SK-N-SH (cell line): ENCODE measurements around the gene SLC22A14. TPM values are rescaled to one million over a fixed set of nuclear protein-coding genes. Genes with fewer than 3 reads are reported as not detected.

Experiments used
- CTCF ChIA-PET: fragments of 300-600, 350-600 bp; formaldehyde crosslinking; extraction: SDS; loops from one replicate; lab custom pipeline; 2021; lab: Yijun Ruan, JAX
- POLR2A ChIA-PET: fragments of 350-600 bp; sonication (Branson Sonifier 250); formaldehyde crosslinking; extraction: SDS; loops from one replicate; lab custom pipeline; 2020; ENCODE audit warnings: antibody characterized with exemption, inconsistent platforms; lab: Yijun Ruan, JAX
- DNase-seq: peaks from one replicate; pipeline ENCODE4 v3.0.0; 2012
- H2AFZ ChIP-seq: fragments of 200-600 bp; sonication (generic); 2 replicates; pipeline ENCODE4 v1.8.1; 2016; ENCODE audit warnings: antibody characterized with exemption, mild to moderate bottlenecking, low read depth
- H3F3A ChIP-seq: fragments of 200-600 bp; sonication (generic); replicated peaks from 2 replicates; pipeline ENCODE3; 2016; ENCODE audit warnings: antibody characterized with exemption, mild to moderate bottlenecking; ENCODE audit not compliant: insufficient read depth
- H3K27ac ChIP-seq, 2 experiments: fragments of 200-500 bp in 1 of 2; fragments of 200-600 bp in 1 of 2; sonication (Bioruptor generic) in 1 of 2; sonication (generic), shearing (Covaris generic) in 1 of 2; 2 replicates each; pipeline versions ENCODE4 v1.5.1 to v1.6.1; 2014 to 2016; ENCODE audit warnings: low read depth in 2 of 2, inconsistent platforms in 1 of 2, low read length in 1 of 2, mild to moderate bottlenecking in 1 of 2, mixed read lengths in 1 of 2
- H3K27me3 ChIP-seq: fragments of 200-600 bp; sonication (generic), shearing (Covaris generic); 2 replicates; pipeline ENCODE4 v1.6.1; 2016; ENCODE audit warnings: mixed run types; ENCODE audit not compliant: insufficient read depth
- H3K36me3 ChIP-seq, 2 experiments: fragments of 200-500 bp in 1 of 2; fragments of 200-600 bp in 1 of 2; sonication (Bioruptor generic) in 1 of 2; sonication (generic) in 1 of 2; replicated peaks in 1 of 2; 2 replicates each; pipeline versions ENCODE3 to v1.5.1; 2014 to 2016; ENCODE audit warnings: low read length in 1 of 2, mild to moderate bottlenecking in 1 of 2; ENCODE audit not compliant: insufficient read depth in 2 of 2, control insufficient read depth in 1 of 2
- H3K4me1 ChIP-seq, 2 experiments: fragments of 200-500 bp in 1 of 2; fragments of 200-600 bp in 1 of 2; sonication (Bioruptor generic) in 1 of 2; sonication (generic), shearing (Covaris generic) in 1 of 2; 2 replicates each; pipeline versions ENCODE4 v1.5.1 to v1.6.1; 2014 to 2016; ENCODE audit warnings: low read depth in 1 of 2, low read length in 1 of 2, mixed run types in 1 of 2; ENCODE audit not compliant: insufficient read depth in 2 of 2, control insufficient read depth in 1 of 2
- H3K4me2 ChIP-seq: fragments of 200-600 bp; sonication (generic), shearing (Covaris generic); 2 replicates; pipeline ENCODE4 v1.6.1; 2017; ENCODE audit warnings: mixed run types
- H3K4me3 ChIP-seq, 2 experiments: fragments of 200-500 bp in 1 of 2; fragments of 200-600 bp in 1 of 2; sonication (Bioruptor generic) in 1 of 2; sonication (generic), shearing (Covaris generic) in 1 of 2; 2 replicates each; pipeline versions ENCODE4 v1.5.1 to v1.8.1; 2014 to 2016; ENCODE audit warnings: low read depth in 2 of 2, inconsistent platforms in 1 of 2, low read length in 1 of 2, mild to moderate bottlenecking in 1 of 2, mixed read lengths in 1 of 2, moderate library complexity in 1 of 2
- H3K79me2 ChIP-seq: fragments of 200-600 bp; sonication (generic); 2 replicates; pipeline ENCODE4 v1.8.1; 2017; ENCODE audit warnings: mild to moderate bottlenecking; ENCODE audit not compliant: insufficient read depth
- H3K9ac ChIP-seq: fragments of 200-600 bp; sonication (generic); 2 replicates; pipeline ENCODE4 v1.6.1; 2017; ENCODE audit warnings: mixed run types
- H3K9me2 ChIP-seq: fragments of 200-600 bp; sonication (generic); 2 replicates; pipeline ENCODE4 v1.6.1; 2017; ENCODE audit warnings: mixed run types
- H3K9me3 ChIP-seq: fragments of 200-600 bp; sonication (generic); 2 replicates; pipeline ENCODE4 v1.6.1; 2017; ENCODE audit warnings: mixed run types, mild to moderate bottlenecking, moderate library complexity
- H4K20me1 ChIP-seq: fragments of 200-600 bp; sonication (generic); 2 replicates; pipeline ENCODE4 v1.6.1; 2017; ENCODE audit warnings: mild to moderate bottlenecking, mixed run types; ENCODE audit not compliant: insufficient read depth
- GABPA ChIP-seq: IDR thresholded peaks from 2 replicates; pipeline ENCODE4 v1.4.0; 2012; ENCODE audit warnings: low read depth, mild to moderate bottlenecking
- IRF3 ChIP-seq: fragments of 150-350 bp; IDR thresholded peaks from 2 replicates; pipeline ENCODE4 v1.6.1; 2016; ENCODE audit warnings: mild to moderate bottlenecking, low read depth, low read length
- NFIC ChIP-seq: IDR thresholded peaks from 2 replicates; pipeline ENCODE4 v1.4.0; 2012; ENCODE audit warnings: borderline replicate concordance
- POLR2AphosphoS5 ChIP-seq: IDR thresholded peaks from 2 replicates; pipeline ENCODE4 v1.6.1; 2012; ENCODE audit warnings: low read depth, low read length
- SIN3A ChIP-seq: IDR thresholded peaks from 2 replicates; pipeline ENCODE4 v1.6.1; 2012; ENCODE audit warnings: low read depth, mild to moderate bottlenecking, low read length, moderate library complexity, borderline replicate concordance
- TEAD4 ChIP-seq: IDR thresholded peaks from 2 replicates; pipeline ENCODE4 v1.4.0; 2012; ENCODE audit warnings: mild to moderate bottlenecking, borderline replicate concordance; ENCODE audit not compliant: insufficient read depth
- ZBTB33 ChIP-seq: IDR thresholded peaks from 2 replicates; pipeline ENCODE4 v1.4.0; 2012; ENCODE audit warnings: low read depth, borderline replicate concordance
- WGBS: methylation state at CpG from one replicate; pipeline ENCODE4 v1.1.6; 2017; ENCODE audit warnings: low lambda C conversion rate; 5-methylcytosine and 5-hydroxymethylcytosine counted together
- polyA plus RNA-seq, 3 experiments: library from polyadenylated mRNA; depleted of rRNA; stranded (reverse); fragments of >200 nt; gene quantifications; 2 replicates each; pipeline ENCODE4 v1.2.3, GENCODE V29; 2012
- TF ChIP-seq, protein P1 (sequence below): fragments of 200-600 bp; sonication (generic); IDR thresholded peaks from 2 replicates; pipeline ENCODE4 v1.6.1; 2017; ENCODE audit warnings: antibody characterized with exemption, mild to moderate bottlenecking, moderate library complexity
- TF ChIP-seq, protein P2 (sequence below): IDR thresholded peaks from 2 replicates; pipeline ENCODE4; 2012
- TF ChIP-seq, protein P3 (sequence below): fragments of 150-350 bp; IDR thresholded peaks from 2 replicates; pipeline ENCODE4 v1.6.1; 2017; ENCODE audit warnings: antibody characterized with exemption, low read length, low read depth, borderline replicate concordance

SLC22A14 gene
- polyA plus RNA-seq, 1 of the 3 experiments (the other 2 are of a cell fraction) = 0.16 TPM

GRCh38 chr3:38316356-38317191 is 34.5 kb downstream of the SLC22A14 start:
- H3K4me1 ChIP-seq = peaks cover 0 to 22% of the 10 kb centered on the region in 2 experiments; a peak in 1 of 4 replicates
- no peaks in the 10 kb centered on the region for H3K9me2 ChIP-seq
- no peak for TF ChIP-seq SIN3A
- TF ChIP-seq, protein P1, sequence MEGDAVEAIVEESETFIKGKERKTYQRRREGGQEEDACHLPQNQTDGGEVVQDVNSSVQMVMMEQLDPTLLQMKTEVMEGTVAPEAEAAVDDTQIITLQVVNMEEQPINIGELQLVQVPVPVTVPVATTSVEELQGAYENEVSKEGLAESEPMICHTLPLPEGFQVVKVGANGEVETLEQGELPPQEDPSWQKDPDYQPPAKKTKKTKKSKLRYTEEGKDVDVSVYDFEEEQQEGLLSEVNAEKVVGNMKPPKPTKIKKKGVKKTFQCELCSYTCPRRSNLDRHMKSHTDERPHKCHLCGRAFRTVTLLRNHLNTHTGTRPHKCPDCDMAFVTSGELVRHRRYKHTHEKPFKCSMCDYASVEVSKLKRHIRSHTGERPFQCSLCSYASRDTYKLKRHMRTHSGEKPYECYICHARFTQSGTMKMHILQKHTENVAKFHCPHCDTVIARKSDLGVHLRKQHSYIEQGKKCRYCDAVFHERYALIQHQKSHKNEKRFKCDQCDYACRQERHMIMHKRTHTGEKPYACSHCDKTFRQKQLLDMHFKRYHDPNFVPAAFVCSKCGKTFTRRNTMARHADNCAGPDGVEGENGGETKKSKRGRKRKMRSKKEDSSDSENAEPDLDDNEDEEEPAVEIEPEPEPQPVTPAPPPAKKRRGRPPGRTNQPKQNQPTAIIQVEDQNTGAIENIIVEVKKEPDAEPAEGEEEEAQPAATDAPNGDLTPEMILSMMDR = no peak
- no peak for TF ChIP-seq IRF3
- no peak for TF ChIP-seq ZBTB33
- TF ChIP-seq, protein P2, sequence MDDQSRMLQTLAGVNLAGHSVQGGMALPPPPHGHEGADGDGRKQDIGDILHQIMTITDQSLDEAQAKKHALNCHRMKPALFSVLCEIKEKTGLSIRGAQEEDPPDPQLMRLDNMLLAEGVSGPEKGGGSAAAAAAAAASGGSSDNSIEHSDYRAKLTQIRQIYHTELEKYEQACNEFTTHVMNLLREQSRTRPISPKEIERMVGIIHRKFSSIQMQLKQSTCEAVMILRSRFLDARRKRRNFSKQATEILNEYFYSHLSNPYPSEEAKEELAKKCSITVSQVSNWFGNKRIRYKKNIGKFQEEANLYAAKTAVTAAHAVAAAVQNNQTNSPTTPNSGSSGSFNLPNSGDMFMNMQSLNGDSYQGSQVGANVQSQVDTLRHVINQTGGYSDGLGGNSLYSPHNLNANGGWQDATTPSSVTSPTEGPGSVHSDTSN = no peak
- TF ChIP-seq TEAD4 = no peak
- no peaks in the 10 kb centered on the region for H3F3A ChIP-seq
- H3K4me3 ChIP-seq = no peak overlapping the region
- ChIA-PET CTCF (no interaction called here), POLR2A (no interaction called here)
- H3K4me2 ChIP-seq = no peak overlapping the region
- H4K20me1 ChIP-seq = no peaks in the 10 kb centered on the region
- no peak for DNase-seq
- H3K9ac ChIP-seq = no peak overlapping the region
- H3K9me3 ChIP-seq = no peaks in the 10 kb centered on the region
- H3K27ac ChIP-seq = no peak overlapping the region
- H3K36me3 ChIP-seq = no peaks in the 10 kb centered on the region
- 80% methylated on average over 18 of the region's 22 CpGs for WGBS
- no peak overlapping the region for H2AFZ ChIP-seq
- H3K27me3 ChIP-seq = no peaks in the 10 kb centered on the region
- H3K79me2 ChIP-seq = no peaks in the 10 kb centered on the region

DNA sequence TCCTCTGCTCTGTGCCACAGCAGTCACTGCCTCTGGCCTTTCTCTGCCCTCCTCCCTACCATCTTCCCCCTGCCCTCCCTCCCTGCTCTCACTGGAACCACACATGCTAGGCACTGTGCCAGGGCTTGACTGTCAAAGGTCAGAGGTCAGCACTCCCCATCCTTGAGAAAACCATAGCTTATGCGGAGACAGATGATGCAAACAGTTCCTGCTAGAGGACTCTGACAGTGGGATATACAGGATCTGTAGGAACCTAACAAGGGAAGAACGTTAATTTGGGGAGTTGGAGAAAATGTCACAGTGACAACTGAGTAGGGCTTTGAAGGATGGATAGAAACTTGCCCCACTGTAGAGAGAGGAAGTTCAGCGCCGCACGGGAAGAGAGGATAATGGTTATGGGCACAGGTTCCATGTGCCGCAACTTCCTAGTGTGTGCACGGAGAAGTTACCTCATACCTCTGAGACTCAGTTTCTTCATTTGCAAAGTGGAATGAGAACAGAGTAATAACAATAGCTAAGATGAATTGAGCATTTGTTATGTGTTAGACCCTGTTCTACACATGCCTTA is 35.2 kb downstream of the SLC22A14 start:
- no peak overlapping the region for H3K27ac ChIP-seq
- DNase-seq = no peak
- POLR2A ChIA-PET = no interaction called here
- H3K79me2 ChIP-seq = no peaks in the 10 kb centered on the region
- no peak overlapping the region for H2AFZ ChIP-seq
- CTCF ChIA-PET = no interaction called here
- no peaks in the 10 kb centered on the region for H3K27me3 ChIP-seq
- no peak for TF ChIP-seq ZBTB33
- TF ChIP-seq GABPA = no peak
- no peak for TF ChIP-seq TEAD4
- TF ChIP-seq NFIC = no peak
- TF ChIP-seq, protein P3, sequence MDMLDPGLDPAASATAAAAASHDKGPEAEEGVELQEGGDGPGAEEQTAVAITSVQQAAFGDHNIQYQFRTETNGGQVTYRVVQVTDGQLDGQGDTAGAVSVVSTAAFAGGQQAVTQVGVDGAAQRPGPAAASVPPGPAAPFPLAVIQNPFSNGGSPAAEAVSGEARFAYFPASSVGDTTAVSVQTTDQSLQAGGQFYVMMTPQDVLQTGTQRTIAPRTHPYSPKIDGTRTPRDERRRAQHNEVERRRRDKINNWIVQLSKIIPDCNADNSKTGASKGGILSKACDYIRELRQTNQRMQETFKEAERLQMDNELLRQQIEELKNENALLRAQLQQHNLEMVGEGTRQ = no peak
- no peak for TF ChIP-seq POLR2AphosphoS5
- TF ChIP-seq, protein P2 = no peak
- no peaks in the 10 kb centered on the region for H3K9me2 ChIP-seq
- H3F3A ChIP-seq = no peaks in the 10 kb centered on the region
- H3K4me3 ChIP-seq = no peak overlapping the region
- H3K36me3 ChIP-seq = no peaks in the 10 kb centered on the region
- H3K9me3 ChIP-seq = no peaks in the 10 kb centered on the region
- no peak overlapping the region for H3K4me2 ChIP-seq
- H4K20me1 ChIP-seq = no peaks in the 10 kb centered on the region
- no peak overlapping the region for H3K9ac ChIP-seq
- WGBS = 85% methylated on average over 7 of the region's 7 CpGs
- H3K4me1 ChIP-seq = peaks cover 0 to 22% of the 10 kb centered on the region in 2 experiments; a peak in 1 of 4 replicates
